NCI-H82 (cell line): ENCODE results near the gene FNIP2.
"Not testable (repeated sequence)": the region's sequence is repeated elsewhere in the genome, so short reads cannot be mapped to it uniquely, and the experiment has no call there.

Source experiments
- DNase-seq: peaks from one replicate; lab custom pipeline; 2025; lab: John Stamatoyannopoulos, UW

FNIP2 gene

GRCh38 chr4:158768555-158769174 is at the start of gene FNIP2:
Gene FNIP2 (plus strand): TSS chr4:158769026. CDS start chr4:158769213, 187 bp downstream.
- peak; percentile 81 for DNase-seq

GRCh38 chr4:158721680-158722079 is 47.1 kb upstream of the FNIP2 start:
- DNase-seq, result no peak

GRCh38 chr4:158722291-158722916 is 46.4 kb upstream of the FNIP2 start:
- DNase-seq, result peak; percentile 74

- peak; percentile 90 for DNase-seq
Observed at GRCh38 chr4:158722917-158723793, 45.7 kb upstream of the FNIP2 start, which contains the start of gene PPID. Gene PPID (minus strand): TSS chr4:158723396. CDS start chr4:158723288, 108 bp downstream.

GRCh38 chr4:158724637-158725036 is 44.2 kb upstream of the FNIP2 start:
- DNase-seq, result no peak

GRCh38 chr4:158726633-158727032 is 42.2 kb upstream of the FNIP2 start:
- DNase-seq, result peak; percentile 78

GRCh38 chr4:158728236-158728635 is 40.6 kb upstream of the FNIP2 start:
- no peak for DNase-seq

- DNase-seq, result peak; percentile 73
Observed at GRCh38 chr4:158729716-158730559, 38.9 kb upstream of the FNIP2 start.

- DNase-seq, result no peak
Observed at GRCh38 chr4:158738866-158739265, 30.0 kb upstream of the FNIP2 start.

GRCh38 chr4:158739600-158739999 is 29.2 kb upstream of the FNIP2 start:
- DNase-seq, result no peak

- no peak for DNase-seq
Observed at GRCh38 chr4:158741326-158742021, 27.4 kb upstream of the FNIP2 start.

- DNase-seq, result not testable (repeated sequence)
Observed at GRCh38 chr4:158746537-158746936, 22.3 kb upstream of the FNIP2 start.

GRCh38 chr4:158750379-158750778 is 18.4 kb upstream of the FNIP2 start:
- no peak for DNase-seq

GRCh38 chr4:158754385-158755180 is 14.2 kb upstream of the FNIP2 start:
- DNase-seq, result no peak

GRCh38 chr4:158755819-158756218 is 13.0 kb upstream of the FNIP2 start:
- DNase-seq, result not testable (repeated sequence)

- no peak for DNase-seq
Observed at GRCh38 chr4:158756588-158756987, 12.2 kb upstream of the FNIP2 start.

- DNase-seq, result no peak
Observed at GRCh38 chr4:158758142-158758541, 10.7 kb upstream of the FNIP2 start.

GRCh38 chr4:158758703-158759102 is 10.1 kb upstream of the FNIP2 start:
- DNase-seq, result no peak

- DNase-seq, result not testable (repeated sequence)
Observed at GRCh38 chr4:158759539-158759938, 9.3 kb upstream of the FNIP2 start.

GRCh38 chr4:158760866-158761265 is 8.0 kb upstream of the FNIP2 start:
- peak; percentile 1 for DNase-seq
